HEK293 (cell line): ENCODE measurements around the gene MSH5.
A peak's percentile ranks its signal among the peaks of the same experiment; 100 is the strongest.

Experiments used
- CTCF ChIA-PET: fragments of 350-600 bp; formaldehyde crosslinking; extraction: SDS; loops from one replicate; lab custom pipeline; 2021; ENCODE audit warnings: antibody characterized with exemption; lab: Yijun Ruan, JAX
- POLR2A ChIA-PET: fragments of 300-600 bp; formaldehyde crosslinking; extraction: SDS; loops from one replicate; lab custom pipeline; 2020; ENCODE audit warnings: antibody characterized with exemption, inconsistent platforms; lab: Yijun Ruan, JAX
- H3K27ac ChIP-seq: fragments of 200-500 bp; sonication (Bioruptor generic); 2 replicates; pipeline ENCODE4 v1.5.1; 2014; ENCODE audit warnings: low read depth, low read length, control low read depth, inconsistent platforms; ENCODE audit errors: extremely low read depth
- H3K36me3 ChIP-seq, 2 experiments: fragments of 200-500 bp in 1 of 2; sonication (Bioruptor generic) in 1 of 2; 1 replicate in 1 of 2; 2 replicates in 1 of 2; pipeline ENCODE4 v1.5.1; 2014 to 2017; ENCODE audit warnings: inconsistent platforms in 2 of 2, low read length in 2 of 2; ENCODE audit not compliant: control insufficient read depth in 2 of 2, insufficient read depth in 1 of 2
- H3K4me1 ChIP-seq: fragments of 200-500 bp; sonication (Bioruptor generic); 2 replicates; pipeline ENCODE4 v1.5.1; 2014; ENCODE audit warnings: mild to moderate bottlenecking, low read length, inconsistent platforms; ENCODE audit not compliant: control insufficient read depth, insufficient read depth
- H3K4me3 ChIP-seq: 2 replicates; pipeline ENCODE4 v1.5.1; 2011; ENCODE audit warnings: low read depth, mild to moderate bottlenecking, control low read depth, low read length, moderate library complexity
- H3K9me3 ChIP-seq: fragments of 200-500 bp; sonication (Bioruptor generic); 2 replicates; pipeline ENCODE4 v1.5.1; 2014; ENCODE audit warnings: low read depth, low read length, inconsistent platforms; ENCODE audit not compliant: control insufficient read depth, insufficient read depth
- IKZF3 ChIP-seq: fragments of 450-650 bp; IDR thresholded peaks from 2 replicates; pipeline ENCODE4 v1.5.0; 2018; ENCODE audit warnings: missing biosample characterization, mild to moderate bottlenecking, missing genetic modification characterization, moderate library complexity
- KLF16 ChIP-seq: fragments of 450-650 bp; formaldehyde crosslinking; IDR thresholded peaks from 2 replicates; pipeline ENCODE4 v1.5.1; 2017; ENCODE audit warnings: missing biosample characterization, missing genetic modification characterization
- MYNN ChIP-seq: fragments of 450-650 bp; formaldehyde crosslinking; IDR thresholded peaks from 2 replicates; pipeline ENCODE4 v1.5.1; 2016; ENCODE audit warnings: missing biosample characterization, missing genetic modification characterization, borderline replicate concordance
- SP2 ChIP-seq: fragments of 450-650 bp; formaldehyde crosslinking; IDR thresholded peaks from 2 replicates; pipeline ENCODE4 v1.5.1; 2016; ENCODE audit warnings: missing biosample characterization, missing genetic modification characterization
- SP3 ChIP-seq: fragments of 450-650 bp; formaldehyde crosslinking; IDR thresholded peaks from 2 replicates; pipeline ENCODE4 v1.5.1; 2016; ENCODE audit warnings: missing biosample characterization, missing genetic modification characterization
- WT1 ChIP-seq: fragments of 450-650 bp; formaldehyde crosslinking; IDR thresholded peaks from 2 replicates; pipeline ENCODE4 v1.5.1; 2016; ENCODE audit warnings: missing biosample characterization, missing genetic modification characterization
- ZBTB8A ChIP-seq: fragments of 450-650 bp; formaldehyde crosslinking; IDR thresholded peaks from 2 replicates; pipeline ENCODE4 v1.5.1; 2016; ENCODE audit warnings: missing biosample characterization, missing genetic modification characterization
- ZNF121 ChIP-seq: fragments of 450-650 bp; formaldehyde crosslinking; IDR thresholded peaks from 2 replicates; pipeline ENCODE4 v1.5.1; 2016; ENCODE audit warnings: missing biosample characterization, missing genetic modification characterization
- ZNF174 ChIP-seq: fragments of 450-650 bp; formaldehyde crosslinking; IDR thresholded peaks from 2 replicates; pipeline ENCODE4 v1.5.0; 2017; ENCODE audit warnings: missing biosample characterization, mild to moderate bottlenecking, missing genetic modification characterization
- ZNF311 ChIP-seq: fragments of 450-650 bp; formaldehyde crosslinking; IDR thresholded peaks from 2 replicates; pipeline ENCODE4 v1.5.1; 2017; ENCODE audit warnings: missing biosample characterization, missing genetic modification characterization, borderline replicate concordance
- ZNF416 ChIP-seq: fragments of 450-650 bp; formaldehyde crosslinking; IDR thresholded peaks from 2 replicates; pipeline ENCODE4 v1.5.1; 2016; ENCODE audit warnings: missing biosample characterization, missing genetic modification characterization
- ZNF473 ChIP-seq: fragments of 450-650 bp; formaldehyde crosslinking; IDR thresholded peaks from 2 replicates; pipeline ENCODE4 v1.5.1; 2017; ENCODE audit warnings: missing biosample characterization, missing genetic modification characterization
- ZNF48 ChIP-seq: fragments of 450-650 bp; formaldehyde crosslinking; IDR thresholded peaks from 2 replicates; pipeline ENCODE4 v1.5.1; 2016; ENCODE audit warnings: missing biosample characterization, missing genetic modification characterization
- ZNF558 ChIP-seq: fragments of 450-650 bp; formaldehyde crosslinking; IDR thresholded peaks from 2 replicates; pipeline ENCODE4 v1.5.1; 2016; ENCODE audit warnings: missing biosample characterization, missing genetic modification characterization
- ZNF560 ChIP-seq: fragments of 450-650 bp; formaldehyde crosslinking; IDR thresholded peaks from 2 replicates; pipeline ENCODE4 v1.5.1; 2017; ENCODE audit warnings: missing biosample characterization, missing genetic modification characterization, borderline replicate concordance
- ZNF571 ChIP-seq: fragments of 450-650 bp; formaldehyde crosslinking; IDR thresholded peaks from 2 replicates; pipeline ENCODE4 v1.5.0; 2017; ENCODE audit warnings: missing biosample characterization, missing genetic modification characterization
- ZNF664 ChIP-seq: fragments of 450-650 bp; formaldehyde crosslinking; IDR thresholded peaks from 2 replicates; pipeline ENCODE4 v1.5.1; 2016; ENCODE audit warnings: missing biosample characterization, missing genetic modification characterization
- ZNF837 ChIP-seq: fragments of 450-650 bp; formaldehyde crosslinking; IDR thresholded peaks from 2 replicates; pipeline ENCODE4 v1.5.1; 2016; ENCODE audit warnings: missing biosample characterization, missing genetic modification characterization
- TF ChIP-seq, protein P1 (sequence below): fragments of 450-650 bp; formaldehyde crosslinking; IDR thresholded peaks from 2 replicates; pipeline ENCODE4 v1.5.1; 2016; ENCODE audit warnings: missing biosample characterization, missing genetic modification characterization
- TF ChIP-seq, protein P2 (sequence below): fragments of 450-650 bp; formaldehyde crosslinking; IDR thresholded peaks from 2 replicates; pipeline ENCODE4 v1.5.1; 2016; ENCODE audit warnings: missing biosample characterization, missing genetic modification characterization, borderline replicate concordance
- TF ChIP-seq, protein P3 (sequence below): fragments of 450-650 bp; formaldehyde crosslinking; IDR thresholded peaks from 2 replicates; pipeline ENCODE4 v1.5.1; 2016; ENCODE audit warnings: missing biosample characterization, missing genetic modification characterization
- TF ChIP-seq, protein P4 (sequence below): fragments of 450-650 bp; IDR thresholded peaks from 2 replicates; pipeline ENCODE4 v1.5.1; 2018; ENCODE audit warnings: missing biosample characterization, missing genetic modification characterization
- TF ChIP-seq, protein P5 (sequence below): fragments of 450-650 bp; formaldehyde crosslinking; IDR thresholded peaks from 2 replicates; pipeline ENCODE4 v1.5.1; 2016; ENCODE audit warnings: missing biosample characterization, missing genetic modification characterization
- TF ChIP-seq, protein P6 (sequence below): fragments of 450-650 bp; formaldehyde crosslinking; IDR thresholded peaks from 2 replicates; pipeline ENCODE4 v1.5.1; 2016; ENCODE audit warnings: missing biosample characterization, missing genetic modification characterization

MSH5 gene

DNA sequence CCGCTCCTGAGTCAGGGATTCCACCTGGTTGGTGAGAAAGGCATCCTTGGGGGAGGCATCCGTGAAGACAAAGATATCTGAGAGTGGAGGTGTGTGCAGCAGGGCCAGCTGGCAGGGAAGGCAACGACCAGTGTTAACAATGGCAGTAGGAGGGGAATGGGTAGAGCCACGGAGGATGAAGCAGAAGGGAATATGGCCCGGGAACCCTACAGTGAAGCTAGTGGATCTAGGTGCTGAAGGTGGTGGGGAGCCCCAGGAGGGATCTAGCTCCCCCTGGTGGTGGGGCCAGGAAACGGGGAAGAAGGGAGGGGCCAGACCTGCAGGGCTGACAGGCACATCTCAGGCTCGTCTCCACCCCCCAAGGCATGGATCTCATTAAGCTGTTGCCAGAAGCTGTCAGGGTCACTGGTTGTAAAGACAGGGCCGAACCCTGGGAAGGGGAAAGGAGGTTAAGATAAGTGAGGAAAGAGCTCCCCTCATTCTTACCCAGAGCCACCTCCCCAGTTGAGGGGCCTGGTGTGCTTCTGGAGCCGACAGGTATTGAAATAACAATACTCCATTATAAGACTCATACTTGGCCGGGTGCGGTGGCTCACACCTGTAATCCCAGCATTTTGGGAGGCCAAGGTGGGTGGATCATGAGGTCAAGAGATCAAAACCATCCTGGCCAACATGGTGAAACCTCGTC lies 30.0 kb downstream of the MSH5 start:
- Histone ChIP-seq H3K27ac (no peak overlapping the region), H3K36me3 (peaks cover 0 to 1% of the 10 kb centered on the region in 2 experiments; a peak in 1 of 3 replicates), H3K4me3 (no peak overlapping the region), H3K9me3 (no peaks in the 10 kb centered on the region), H3K4me1 (no peaks in the 10 kb centered on the region)
- ChIA-PET POLR2A (interaction anchor here (0.6 to 7.2 kb wide), 25 partner anchors 13 to 228 kb away, joined by 3 to 48 read pairs (median 3); partner anchors contain the start of genes CLIC1, CSNK2B, DDX39B and HSPA1B), CTCF (interaction anchor here (0.6 to 2.6 kb wide), 51 partner anchors 10 to 1493 kb away, joined by 3 to 50 read pairs (median 5); partner anchors contain the start of genes C6orf47, CLIC1, DDAH2 and GPANK1)
- TF ChIP-seq KLF16 (peak; percentile 60), ZNF121 (tag by site-specific recombination) (no peak), WT1 (tag by site-specific recombination) (no peak), MYNN (no peak), IKZF3 (no peak), ZNF473 (no peak), ZNF416 (tag by site-specific recombination) (no peak), ZNF558 (no peak), ZNF837 (tag by site-specific recombination) (no peak), SP3 (peak; percentile 42; the same call in 1 of the 2 replicates), ZNF174 (tag by site-specific recombination) (no peak), ZNF560 (tag by site-specific recombination) (no peak), ZNF48 (tag by site-specific recombination) (no peak), ZNF664 (tag by site-specific recombination) (no peak), ZNF311 (no peak), SP2 (tag by site-specific recombination) (no peak), ZNF571 (no peak), ZBTB8A (tag by site-specific recombination) (0 out of 2 replicates have a peak, but pooled peaks have one; percentile 36)
- TF ChIP-seq, protein P1, sequence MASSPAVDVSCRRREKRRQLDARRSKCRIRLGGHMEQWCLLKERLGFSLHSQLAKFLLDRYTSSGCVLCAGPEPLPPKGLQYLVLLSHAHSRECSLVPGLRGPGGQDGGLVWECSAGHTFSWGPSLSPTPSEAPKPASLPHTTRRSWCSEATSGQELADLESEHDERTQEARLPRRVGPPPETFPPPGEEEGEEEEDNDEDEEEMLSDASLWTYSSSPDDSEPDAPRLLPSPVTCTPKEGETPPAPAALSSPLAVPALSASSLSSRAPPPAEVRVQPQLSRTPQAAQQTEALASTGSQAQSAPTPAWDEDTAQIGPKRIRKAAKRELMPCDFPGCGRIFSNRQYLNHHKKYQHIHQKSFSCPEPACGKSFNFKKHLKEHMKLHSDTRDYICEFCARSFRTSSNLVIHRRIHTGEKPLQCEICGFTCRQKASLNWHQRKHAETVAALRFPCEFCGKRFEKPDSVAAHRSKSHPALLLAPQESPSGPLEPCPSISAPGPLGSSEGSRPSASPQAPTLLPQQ (tag by site-specific recombination) = 0 out of 2 replicates have a peak, but pooled peaks have one; percentile 31
- TF ChIP-seq, protein P2, sequence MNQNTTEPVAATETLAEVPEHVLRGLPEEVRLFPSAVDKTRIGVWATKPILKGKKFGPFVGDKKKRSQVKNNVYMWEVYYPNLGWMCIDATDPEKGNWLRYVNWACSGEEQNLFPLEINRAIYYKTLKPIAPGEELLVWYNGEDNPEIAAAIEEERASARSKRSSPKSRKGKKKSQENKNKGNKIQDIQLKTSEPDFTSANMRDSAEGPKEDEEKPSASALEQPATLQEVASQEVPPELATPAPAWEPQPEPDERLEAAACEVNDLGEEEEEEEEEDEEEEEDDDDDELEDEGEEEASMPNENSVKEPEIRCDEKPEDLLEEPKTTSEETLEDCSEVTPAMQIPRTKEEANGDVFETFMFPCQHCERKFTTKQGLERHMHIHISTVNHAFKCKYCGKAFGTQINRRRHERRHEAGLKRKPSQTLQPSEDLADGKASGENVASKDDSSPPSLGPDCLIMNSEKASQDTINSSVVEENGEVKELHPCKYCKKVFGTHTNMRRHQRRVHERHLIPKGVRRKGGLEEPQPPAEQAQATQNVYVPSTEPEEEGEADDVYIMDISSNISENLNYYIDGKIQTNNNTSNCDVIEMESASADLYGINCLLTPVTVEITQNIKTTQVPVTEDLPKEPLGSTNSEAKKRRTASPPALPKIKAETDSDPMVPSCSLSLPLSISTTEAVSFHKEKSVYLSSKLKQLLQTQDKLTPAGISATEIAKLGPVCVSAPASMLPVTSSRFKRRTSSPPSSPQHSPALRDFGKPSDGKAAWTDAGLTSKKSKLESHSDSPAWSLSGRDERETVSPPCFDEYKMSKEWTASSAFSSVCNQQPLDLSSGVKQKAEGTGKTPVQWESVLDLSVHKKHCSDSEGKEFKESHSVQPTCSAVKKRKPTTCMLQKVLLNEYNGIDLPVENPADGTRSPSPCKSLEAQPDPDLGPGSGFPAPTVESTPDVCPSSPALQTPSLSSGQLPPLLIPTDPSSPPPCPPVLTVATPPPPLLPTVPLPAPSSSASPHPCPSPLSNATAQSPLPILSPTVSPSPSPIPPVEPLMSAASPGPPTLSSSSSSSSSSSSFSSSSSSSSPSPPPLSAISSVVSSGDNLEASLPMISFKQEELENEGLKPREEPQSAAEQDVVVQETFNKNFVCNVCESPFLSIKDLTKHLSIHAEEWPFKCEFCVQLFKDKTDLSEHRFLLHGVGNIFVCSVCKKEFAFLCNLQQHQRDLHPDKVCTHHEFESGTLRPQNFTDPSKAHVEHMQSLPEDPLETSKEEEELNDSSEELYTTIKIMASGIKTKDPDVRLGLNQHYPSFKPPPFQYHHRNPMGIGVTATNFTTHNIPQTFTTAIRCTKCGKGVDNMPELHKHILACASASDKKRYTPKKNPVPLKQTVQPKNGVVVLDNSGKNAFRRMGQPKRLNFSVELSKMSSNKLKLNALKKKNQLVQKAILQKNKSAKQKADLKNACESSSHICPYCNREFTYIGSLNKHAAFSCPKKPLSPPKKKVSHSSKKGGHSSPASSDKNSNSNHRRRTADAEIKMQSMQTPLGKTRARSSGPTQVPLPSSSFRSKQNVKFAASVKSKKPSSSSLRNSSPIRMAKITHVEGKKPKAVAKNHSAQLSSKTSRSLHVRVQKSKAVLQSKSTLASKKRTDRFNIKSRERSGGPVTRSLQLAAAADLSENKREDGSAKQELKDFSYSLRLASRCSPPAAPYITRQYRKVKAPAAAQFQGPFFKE = no peak
- TF ChIP-seq, protein P3, sequence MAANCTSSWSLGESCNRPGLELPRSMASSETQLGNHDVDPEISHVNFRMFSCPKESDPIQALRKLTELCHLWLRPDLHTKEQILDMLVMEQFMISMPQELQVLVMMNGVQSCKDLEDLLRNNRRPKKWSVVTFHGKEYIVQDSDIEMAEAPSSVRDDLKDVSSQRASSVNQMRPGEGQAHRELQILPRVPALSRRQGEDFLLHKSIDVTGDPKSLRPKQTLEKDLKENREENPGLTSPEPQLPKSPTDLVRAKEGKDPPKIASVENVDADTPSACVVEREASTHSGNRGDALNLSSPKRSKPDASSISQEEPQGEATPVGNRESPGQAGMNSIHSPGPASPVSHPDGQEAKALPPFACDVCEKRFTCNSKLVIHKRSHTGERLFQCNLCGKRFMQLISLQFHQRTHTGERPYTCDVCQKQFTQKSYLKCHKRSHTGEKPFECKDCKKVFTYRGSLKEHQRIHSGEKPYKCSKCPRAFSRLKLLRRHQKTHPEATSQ = no peak
- TF ChIP-seq, protein P4, sequence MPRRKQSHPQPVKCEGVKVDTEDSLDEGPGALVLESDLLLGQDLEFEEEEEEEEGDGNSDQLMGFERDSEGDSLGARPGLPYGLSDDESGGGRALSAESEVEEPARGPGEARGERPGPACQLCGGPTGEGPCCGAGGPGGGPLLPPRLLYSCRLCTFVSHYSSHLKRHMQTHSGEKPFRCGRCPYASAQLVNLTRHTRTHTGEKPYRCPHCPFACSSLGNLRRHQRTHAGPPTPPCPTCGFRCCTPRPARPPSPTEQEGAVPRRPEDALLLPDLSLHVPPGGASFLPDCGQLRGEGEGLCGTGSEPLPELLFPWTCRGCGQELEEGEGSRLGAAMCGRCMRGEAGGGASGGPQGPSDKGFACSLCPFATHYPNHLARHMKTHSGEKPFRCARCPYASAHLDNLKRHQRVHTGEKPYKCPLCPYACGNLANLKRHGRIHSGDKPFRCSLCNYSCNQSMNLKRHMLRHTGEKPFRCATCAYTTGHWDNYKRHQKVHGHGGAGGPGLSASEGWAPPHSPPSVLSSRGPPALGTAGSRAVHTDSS (tag by site-specific recombination) = no peak
- TF ChIP-seq, protein P5, sequence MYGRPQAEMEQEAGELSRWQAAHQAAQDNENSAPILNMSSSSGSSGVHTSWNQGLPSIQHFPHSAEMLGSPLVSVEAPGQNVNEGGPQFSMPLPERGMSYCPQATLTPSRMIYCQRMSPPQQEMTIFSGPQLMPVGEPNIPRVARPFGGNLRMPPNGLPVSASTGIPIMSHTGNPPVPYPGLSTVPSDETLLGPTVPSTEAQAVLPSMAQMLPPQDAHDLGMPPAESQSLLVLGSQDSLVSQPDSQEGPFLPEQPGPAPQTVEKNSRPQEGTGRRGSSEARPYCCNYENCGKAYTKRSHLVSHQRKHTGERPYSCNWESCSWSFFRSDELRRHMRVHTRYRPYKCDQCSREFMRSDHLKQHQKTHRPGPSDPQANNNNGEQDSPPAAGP (tag by site-specific recombination) = peak; percentile 45; the same call in 1 of the 2 replicates
- TF ChIP-seq, protein P6, sequence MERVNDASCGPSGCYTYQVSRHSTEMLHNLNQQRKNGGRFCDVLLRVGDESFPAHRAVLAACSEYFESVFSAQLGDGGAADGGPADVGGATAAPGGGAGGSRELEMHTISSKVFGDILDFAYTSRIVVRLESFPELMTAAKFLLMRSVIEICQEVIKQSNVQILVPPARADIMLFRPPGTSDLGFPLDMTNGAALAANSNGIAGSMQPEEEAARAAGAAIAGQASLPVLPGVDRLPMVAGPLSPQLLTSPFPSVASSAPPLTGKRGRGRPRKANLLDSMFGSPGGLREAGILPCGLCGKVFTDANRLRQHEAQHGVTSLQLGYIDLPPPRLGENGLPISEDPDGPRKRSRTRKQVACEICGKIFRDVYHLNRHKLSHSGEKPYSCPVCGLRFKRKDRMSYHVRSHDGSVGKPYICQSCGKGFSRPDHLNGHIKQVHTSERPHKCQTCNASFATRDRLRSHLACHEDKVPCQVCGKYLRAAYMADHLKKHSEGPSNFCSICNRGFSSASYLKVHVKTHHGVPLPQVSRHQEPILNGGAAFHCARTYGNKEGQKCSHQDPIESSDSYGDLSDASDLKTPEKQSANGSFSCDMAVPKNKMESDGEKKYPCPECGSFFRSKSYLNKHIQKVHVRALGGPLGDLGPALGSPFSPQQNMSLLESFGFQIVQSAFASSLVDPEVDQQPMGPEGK (tag by site-specific recombination) = peak; percentile 74
